Measurements from ENCODE around the gene SLC16A7.

DNA sequence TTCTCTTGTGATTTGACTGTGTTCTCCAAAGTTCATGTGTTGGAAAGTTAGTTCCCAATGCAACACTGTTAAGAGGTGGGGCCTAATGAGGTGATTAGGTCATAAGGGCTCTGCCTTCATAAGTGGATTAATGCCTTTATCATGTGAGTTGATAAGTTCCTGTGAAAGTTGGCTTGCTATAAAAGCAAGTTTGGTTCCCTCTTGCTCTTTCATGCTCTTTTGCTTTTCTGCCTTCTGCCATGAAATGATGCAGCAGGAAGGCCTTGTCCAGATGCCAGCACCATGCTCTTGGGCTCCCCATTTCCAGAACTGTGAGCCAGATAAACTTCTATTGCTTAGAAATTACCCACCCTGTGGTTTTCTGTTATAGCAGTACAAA lies 41.9 kb downstream of the SLC16A7 start:
- TF ChIP-seq POLR2AphosphoS5 (IDR thresholded peaks at IDR 0.05; ENCODE audit: low read depth, low read length) (no peak), TAF1 (IDR thresholded peaks at IDR 0.05; ENCODE audit: low read depth, low read length) (no peak), POLR2A (IDR thresholded peaks at IDR 0.05; ENCODE audit: low read depth, low read length) (no peak), SPI1 (IDR thresholded peaks at IDR 0.05; ENCODE audit: low read depth, low read length) (no peak), PAX5 (IDR thresholded peaks at IDR 0.05; ENCODE audit: insufficient read depth, low read length, severe bottlenecking) (no peak)
